ENCODE results near the gene DBN1.

- TF ChIP-seq CTCF (conservative IDR thresholded peaks at IDR 0.05 in 1 of 2, IDR thresholded peaks at IDR 0.05 in 1 of 2; ENCODE audit: extremely low read depth in 1 of 2, insufficient read depth in 1 of 2, low read depth in 1 of 2, low read length in 2 of 2), result no peak
- TF ChIP-seq EZH2 (IDR thresholded peaks at IDR 0.05; ENCODE audit: borderline replicate concordance, low read length), result no peak
Measured at GRCh38 chr5:177459819-177460628, 13.4 kb downstream of the DBN1 start.
